NB4 (cell line): ENCODE measurements around the gene RPP25L.

Experiments
- MAX ChIP-seq: IDR thresholded peaks from 2 replicates; pipeline ENCODE4 v1.6.1; 2011; ENCODE audit warnings: low read depth, low read length
- TF ChIP-seq, protein P1 (sequence below): IDR thresholded peaks from one replicate; pipeline ENCODE4 v1.5.1; 2012; ENCODE audit warnings: low read depth, low read length

DNA sequence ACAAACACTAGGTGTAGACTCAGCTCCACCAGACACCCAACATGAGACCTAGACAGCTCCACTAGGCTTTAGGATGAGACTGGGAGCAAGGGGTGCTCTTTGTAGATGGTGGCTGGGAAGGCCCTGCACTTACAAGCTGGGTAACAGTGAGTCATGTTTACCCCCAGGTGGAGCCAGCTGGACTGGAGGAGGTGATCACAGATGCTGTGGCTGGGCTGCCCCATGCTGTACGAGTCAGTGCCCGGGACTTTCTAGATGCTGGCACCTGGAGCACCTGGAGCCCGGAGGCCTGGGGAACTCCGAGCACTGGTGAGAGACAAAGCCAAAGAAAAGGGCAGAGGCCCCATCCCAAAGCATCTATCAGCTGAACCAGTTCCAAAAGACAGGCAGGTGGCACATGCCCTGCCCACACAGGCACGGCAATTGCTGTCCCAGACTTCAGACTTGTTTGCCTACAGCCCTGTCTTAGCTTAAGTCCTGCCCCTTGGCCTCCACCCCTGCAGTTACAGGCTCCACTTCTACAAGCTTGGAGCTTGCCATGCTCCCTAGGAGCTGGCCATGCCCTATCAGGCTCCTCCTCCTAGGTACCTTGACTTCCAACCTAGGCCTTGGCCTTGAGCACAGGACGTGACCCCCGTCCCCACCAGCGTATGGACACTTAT is 47.8 kb upstream of the RPP25L start:
- TF ChIP-seq, protein P1, sequence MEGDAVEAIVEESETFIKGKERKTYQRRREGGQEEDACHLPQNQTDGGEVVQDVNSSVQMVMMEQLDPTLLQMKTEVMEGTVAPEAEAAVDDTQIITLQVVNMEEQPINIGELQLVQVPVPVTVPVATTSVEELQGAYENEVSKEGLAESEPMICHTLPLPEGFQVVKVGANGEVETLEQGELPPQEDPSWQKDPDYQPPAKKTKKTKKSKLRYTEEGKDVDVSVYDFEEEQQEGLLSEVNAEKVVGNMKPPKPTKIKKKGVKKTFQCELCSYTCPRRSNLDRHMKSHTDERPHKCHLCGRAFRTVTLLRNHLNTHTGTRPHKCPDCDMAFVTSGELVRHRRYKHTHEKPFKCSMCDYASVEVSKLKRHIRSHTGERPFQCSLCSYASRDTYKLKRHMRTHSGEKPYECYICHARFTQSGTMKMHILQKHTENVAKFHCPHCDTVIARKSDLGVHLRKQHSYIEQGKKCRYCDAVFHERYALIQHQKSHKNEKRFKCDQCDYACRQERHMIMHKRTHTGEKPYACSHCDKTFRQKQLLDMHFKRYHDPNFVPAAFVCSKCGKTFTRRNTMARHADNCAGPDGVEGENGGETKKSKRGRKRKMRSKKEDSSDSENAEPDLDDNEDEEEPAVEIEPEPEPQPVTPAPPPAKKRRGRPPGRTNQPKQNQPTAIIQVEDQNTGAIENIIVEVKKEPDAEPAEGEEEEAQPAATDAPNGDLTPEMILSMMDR = no peak
- TF ChIP-seq MAX = no peak
